Pons (tissue), 1 donor: ENCODE data around the gene TRIO.
"Not testable (repeated sequence)": the region's sequence is repeated elsewhere in the genome, so short reads cannot be mapped to it uniquely, and the experiment has no call there.

Experiments
- DNase-seq: peaks from one replicate; pipeline ENCODE4 v3.0.0-alpha.2; 2016; ENCODE audit warnings: low spot score

TRIO gene

GRCh38 chr5:14510156-14510734 is 367.1 kb downstream of the TRIO start:
- DNase-seq = no peak

- no peak for DNase-seq
Measured at GRCh38 chr5:14510880-14511279, 367.7 kb downstream of the TRIO start.

- no peak for DNase-seq
Measured at GRCh38 chr5:14512574-14512973, 369.4 kb downstream of the TRIO start.

GRCh38 chr5:14513266-14513665 is 370.1 kb downstream of the TRIO start:
- no peak for DNase-seq

- DNase-seq = no peak
Measured at GRCh38 chr5:14516901-14517300, 373.8 kb downstream of the TRIO start.

- DNase-seq = no peak
Measured at GRCh38 chr5:14518638-14519037, 375.5 kb downstream of the TRIO start.

GRCh38 chr5:14521748-14522147 is 378.6 kb downstream of the TRIO start:
- DNase-seq = peak; percentile 54

- DNase-seq = no peak
Measured at GRCh38 chr5:14522721-14523120, 379.6 kb downstream of the TRIO start.

- no peak for DNase-seq
Measured at GRCh38 chr5:14523243-14524034, 380.3 kb downstream of the TRIO start.

- DNase-seq = no peak
Measured at GRCh38 chr5:14525397-14525796, 382.3 kb downstream of the TRIO start.

- DNase-seq = no peak
Measured at GRCh38 chr5:14526493-14526892, 383.4 kb downstream of the TRIO start.

- DNase-seq = no peak
Measured at GRCh38 chr5:14528115-14528514, 385.0 kb downstream of the TRIO start.

GRCh38 chr5:14528926-14529325 is 385.8 kb downstream of the TRIO start:
- no peak for DNase-seq

- DNase-seq = no peak
Measured at GRCh38 chr5:14531668-14532067, 388.5 kb downstream of the TRIO start.

- no peak for DNase-seq
Measured at GRCh38 chr5:14532180-14532579, 389.0 kb downstream of the TRIO start.

GRCh38 chr5:14534773-14535172 is 391.6 kb downstream of the TRIO start:
- DNase-seq = no peak

- DNase-seq = peak; percentile 81
Measured at GRCh38 chr5:14545308-14545707, 402.2 kb downstream of the TRIO start.

GRCh38 chr5:14545862-14546261 is 402.7 kb downstream of the TRIO start:
- DNase-seq = no peak

- no peak for DNase-seq
Measured at GRCh38 chr5:14547666-14548065, 404.5 kb downstream of the TRIO start.

GRCh38 chr5:14551211-14551610 is 408.1 kb downstream of the TRIO start:
- no peak for DNase-seq

- peak; percentile 62 for DNase-seq
Measured at GRCh38 chr5:14552017-14552416, 408.9 kb downstream of the TRIO start.

- not testable (repeated sequence) for DNase-seq
Measured at GRCh38 chr5:14554288-14554687, 411.1 kb downstream of the TRIO start.

- no peak for DNase-seq
Measured at GRCh38 chr5:14556015-14556414, 412.9 kb downstream of the TRIO start.
